Upper lobe of right lung (tissue), 1 donor: ENCODE results near the gene PIK3R2. TPM values are rescaled to one million over a fixed set of nuclear protein-coding genes. Genes with fewer than 3 reads are reported as not detected.

ENCODE experiments used
- ATAC-seq: fragments of 200-7000 bp; cut with Tn5 transposase; one replicate; pipeline ENCODE4 v1.9.1; 2020; ENCODE audit warnings: mild to moderate bottlenecking, moderate library complexity
- DNase-seq: peaks from one replicate; pipeline ENCODE4 v3.0.0-alpha.2; 2020
- H3K27ac ChIP-seq: fragments of 200-600 bp; one replicate; pipeline ENCODE4 v1.8.0; 2022
- H3K27me3 ChIP-seq: fragments of 200-600 bp; one replicate; pipeline ENCODE4 v1.8.0; 2022; ENCODE audit warnings: mild to moderate bottlenecking
- H3K36me3 ChIP-seq: fragments of 200-600 bp; one replicate; pipeline ENCODE4 v1.8.0; 2022
- H3K4me1 ChIP-seq: fragments of 200-600 bp; one replicate; pipeline ENCODE4 v1.8.0; 2022
- H3K4me3 ChIP-seq: fragments of 200-600 bp; one replicate; pipeline ENCODE4 v1.8.0; 2022; ENCODE audit warnings: mild to moderate bottlenecking
- H3K9me3 ChIP-seq: fragments of 200-600 bp; one replicate; pipeline ENCODE4 v1.8.0; 2022
- CTCF ChIP-seq: fragments of 200-600 bp; IDR thresholded peaks from one replicate; pipeline ENCODE4 v1.8.0; 2022; ENCODE audit warnings: antibody characterized with exemption
- intact Hi-C: fragments of 100-400 bp; cut with DNase I; formaldehyde crosslinking; loops from one replicate; pipeline ENCODE4 v1.11.0; 2022
- total RNA-seq: library from RNA; stranded (reverse); fragmentation: NEBNext Ultra II Directional; extraction: Animal tissue kit (Norgen Biotek cat#: 25700); gene quantifications from one replicate; pipeline ENCODE4 v1.2.1, GENCODE V29; 2021
- donor health status: DM: no; HTN: yes; CAD: no; lungs with severe emphysema.

PIK3R2 gene
- total RNA-seq, 1 donor from 2014 or later, result 24.2 TPM

- intact Hi-C loops, result loop anchor here (10.0 kb wide), 1 partner anchor 47 kb away; no protein-coding TSS in a partner anchor
- Histone ChIP-seq H3K27me3 (no peaks in the 10 kb centered on the region), H3K27ac (peak overlapping the region; percentile 47), H3K9me3 (no peaks in the 10 kb centered on the region), H3K4me3 (peak overlapping the region; percentile 74), H3K4me1 (peaks cover 19% of the 10 kb centered on the region), H3K36me3 (peaks cover 7% of the 10 kb centered on the region)
- ATAC-seq (no peak), DNase-seq (no peak)
- TF ChIP-seq CTCF, result no peak
Observed at GRCh38 chr19:18117364-18117691, 35.6 kb upstream of the PIK3R2 start.

GRCh38 chr19:18117692-18118378 is 35.1 kb upstream of the PIK3R2 start:
- Histone ChIP-seq H3K27me3 (no peaks in the 10 kb centered on the region), H3K4me3 (peak overlapping the region; percentile 74), H3K36me3 (peaks cover 12% of the 10 kb centered on the region), H3K4me1 (peaks cover 19% of the 10 kb centered on the region), H3K9me3 (no peaks in the 10 kb centered on the region), H3K27ac (peak overlapping the region; percentile 47)
- TF ChIP-seq CTCF, result no peak
- peak; percentile 97 for ATAC-seq
- peak; percentile 97 for DNase-seq
- intact Hi-C loops, result loop anchor here (10.0 kb wide), 1 partner anchor 47 kb away; no protein-coding TSS in a partner anchor

DNA sequence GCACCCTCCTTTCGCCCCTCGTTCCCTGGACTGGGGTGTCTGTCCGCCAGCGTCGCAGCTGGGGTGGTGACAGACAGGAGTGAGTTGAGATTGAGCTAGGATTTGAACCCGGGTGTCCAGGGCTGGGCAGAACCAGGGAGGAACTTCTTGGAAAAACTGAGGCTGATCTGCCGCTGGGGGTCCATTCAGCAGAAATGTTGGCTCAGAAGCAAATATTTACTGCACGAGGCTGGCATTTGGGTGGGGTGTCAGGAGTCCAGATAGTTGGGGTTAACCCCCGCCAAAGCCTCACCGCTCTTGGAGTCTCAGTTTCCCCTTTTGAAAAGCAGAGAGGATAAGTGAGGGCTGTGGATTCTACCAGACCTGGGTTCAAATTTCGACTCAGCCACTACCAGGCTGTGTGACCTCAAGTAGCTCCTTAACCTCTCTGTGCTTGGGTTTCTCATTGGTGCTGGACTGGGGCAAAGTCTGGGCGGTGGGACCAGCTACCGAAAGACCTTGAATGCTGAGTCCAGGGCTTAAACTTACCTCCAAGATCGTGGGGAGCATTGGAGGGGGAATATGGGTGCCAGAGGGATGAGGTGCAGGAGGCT is 34.4 kb upstream of the PIK3R2 start:
- intact Hi-C loops, result loop anchor here (10.0 kb wide), 1 partner anchor 46 kb away; no protein-coding TSS in a partner anchor
- no peak overlapping the region for H3K27ac ChIP-seq
- H3K4me3 ChIP-seq, result peak overlapping the region; percentile 74
- H3K4me1 ChIP-seq, result peaks cover 19% of the 10 kb centered on the region
- ATAC-seq (no peak), DNase-seq (no peak)
- no peak for TF ChIP-seq CTCF
- peaks cover 19% of the 10 kb centered on the region for H3K36me3 ChIP-seq
- H3K9me3 ChIP-seq, result no peaks in the 10 kb centered on the region
- H3K27me3 ChIP-seq, result no peaks in the 10 kb centered on the region

DNA sequence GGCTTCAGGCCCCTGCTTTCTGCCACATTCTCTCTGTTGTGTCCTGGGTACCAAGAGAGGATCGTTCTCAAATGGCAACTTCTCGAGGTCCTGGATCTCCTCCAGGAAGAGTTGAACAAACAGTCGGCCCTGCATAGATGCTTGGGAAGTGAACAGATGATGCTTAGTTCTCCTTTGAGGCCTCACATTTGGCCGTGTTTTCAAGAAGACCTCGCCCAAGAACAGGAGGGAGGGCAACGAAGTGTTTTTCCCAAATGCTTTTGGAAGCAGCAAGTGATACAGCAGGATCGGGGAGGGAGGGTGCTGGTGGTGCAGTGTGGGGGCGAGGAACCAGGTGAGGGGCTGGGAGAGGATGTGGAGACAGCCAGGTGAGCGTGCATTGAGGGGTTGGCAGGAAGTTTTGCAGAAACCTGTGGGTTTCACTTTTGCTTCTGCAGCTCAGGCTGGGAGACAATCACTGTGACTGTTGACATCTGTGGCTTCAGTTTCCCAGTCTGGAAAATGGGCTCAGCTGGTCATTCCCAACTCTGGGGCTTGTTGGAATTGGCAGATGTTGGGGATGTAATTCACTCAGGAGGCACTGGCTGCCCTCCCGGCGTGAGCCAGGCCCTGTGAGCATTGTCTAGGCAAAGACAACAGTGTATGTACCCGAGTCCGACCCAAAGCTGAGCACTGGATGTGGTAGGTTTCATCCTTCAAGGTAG is 33.8 kb upstream of the PIK3R2 start:
- H3K9me3 ChIP-seq, result no peaks in the 10 kb centered on the region
- intact Hi-C loops, result loop anchor here (10.0 kb wide), 1 partner anchor 46 kb away; no protein-coding TSS in a partner anchor
- H3K4me3 ChIP-seq, result peak overlapping the region; percentile 74
- no peak for DNase-seq
- no peak for ATAC-seq
- peaks cover 24% of the 10 kb centered on the region for H3K36me3 ChIP-seq
- TF ChIP-seq CTCF, result no peak
- peaks cover 19% of the 10 kb centered on the region for H3K4me1 ChIP-seq
- H3K27ac ChIP-seq, result no peak overlapping the region
- H3K27me3 ChIP-seq, result no peaks in the 10 kb centered on the region

- intact Hi-C loops, result loop anchor here (10.0 kb wide), 1 partner anchor 45 kb away; no protein-coding TSS in a partner anchor
- TF ChIP-seq CTCF, result no peak
- Histone ChIP-seq H3K36me3 (peaks cover 29% of the 10 kb centered on the region), H3K4me3 (no peak overlapping the region), H3K27me3 (no peaks in the 10 kb centered on the region), H3K4me1 (peaks cover 19% of the 10 kb centered on the region), H3K27ac (peak overlapping the region; percentile 17), H3K9me3 (no peaks in the 10 kb centered on the region)
- ATAC-seq (no peak), DNase-seq (no peak)
Observed at GRCh38 chr19:18119717-18120105, 33.3 kb upstream of the PIK3R2 start.
